SK-N-SH treated with all-trans-retinoic acid at 6 μM for 48 hours (cell line): ENCODE results near the gene SLC33A1.

Source experiments
- ARNTL ChIP-seq: fragments of 450-650 bp; formaldehyde crosslinking; IDR thresholded peaks from 2 replicates; pipeline ENCODE4 v1.5.0; 2020; ENCODE audit warnings: low read depth, mild to moderate bottlenecking, moderate library complexity, borderline replicate concordance
- RARB ChIP-seq: fragments of 250-450 bp; sonication (Bioruptor Pico); IDR thresholded peaks from 2 replicates; pipeline ENCODE4 v1.8.0; 2021; ENCODE audit warnings: mild to moderate bottlenecking, moderate library complexity
- ZC3H10 ChIP-seq: fragments of 250-450 bp; sonication (Bioruptor Pico); IDR thresholded peaks from 2 replicates; pipeline ENCODE4 v1.5.1; 2021; ENCODE audit warnings: mild to moderate bottlenecking, moderate library complexity
- ZFP30 ChIP-seq: fragments of 450-650 bp; formaldehyde crosslinking; IDR thresholded peaks from 2 replicates; pipeline ENCODE4 v1.5.0; 2022; ENCODE audit warnings: mild to moderate bottlenecking, moderate library complexity
- ZNF70 ChIP-seq: fragments of 450-650 bp; formaldehyde crosslinking; IDR thresholded peaks from 2 replicates; pipeline ENCODE4 v1.5.0; 2020; ENCODE audit warnings: mild to moderate bottlenecking, moderate library complexity
- TF ChIP-seq, protein P1 (sequence below): fragments of 250-450 bp; sonication (Bioruptor Pico); IDR thresholded peaks from 2 replicates; pipeline ENCODE4 v1.5.0; 2020; ENCODE audit warnings: mild to moderate bottlenecking, moderate library complexity
- TF ChIP-seq, protein P2 (sequence below): fragments of 250-450 bp; sonication (Bioruptor Pico); IDR thresholded peaks from 2 replicates; pipeline ENCODE4 v1.5.1; 2020; ENCODE audit warnings: low read depth, mild to moderate bottlenecking, moderate library complexity

DNA sequence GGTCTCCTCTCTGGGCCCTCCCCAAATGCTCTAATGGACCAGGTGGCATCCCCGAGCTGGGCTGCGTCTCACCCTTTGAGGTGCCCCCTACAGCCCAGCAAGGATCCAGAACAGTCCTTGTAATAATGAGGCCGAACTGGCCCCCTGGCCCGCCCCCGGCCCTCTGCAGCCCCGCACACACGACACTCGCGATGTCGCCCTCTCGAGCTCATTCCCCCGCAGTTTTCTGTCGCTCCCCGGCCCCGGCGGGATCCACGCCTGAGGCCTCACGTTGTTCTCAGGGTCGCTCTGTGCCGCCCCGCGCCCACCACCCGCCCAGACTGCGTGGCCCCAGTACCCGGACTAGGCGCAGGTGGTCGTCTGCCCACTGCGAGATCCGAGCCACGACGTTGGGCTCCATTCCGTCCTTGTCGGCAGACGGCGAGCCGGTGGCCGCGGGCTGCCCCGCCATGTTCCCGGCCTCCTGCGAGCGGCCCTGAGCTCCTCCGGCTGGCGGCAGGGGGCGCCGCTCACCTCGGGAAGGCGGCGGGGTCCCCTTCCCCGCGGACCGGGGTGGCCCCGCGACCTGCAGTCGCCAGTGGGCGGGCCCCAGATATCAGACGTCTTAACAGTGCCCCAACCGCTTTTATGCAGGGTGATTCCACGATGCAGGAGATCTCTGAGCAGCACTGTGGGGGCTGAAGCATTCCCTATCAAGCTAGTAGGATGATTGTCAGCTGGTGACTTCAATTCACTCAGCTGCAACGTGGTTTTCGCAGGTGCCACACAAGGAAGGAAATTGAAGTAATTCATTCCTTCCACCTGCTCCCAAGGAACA is 48.2 kb downstream of the SLC33A1 start, which contains the start of gene C3orf33:
- TF ChIP-seq, protein P1, sequence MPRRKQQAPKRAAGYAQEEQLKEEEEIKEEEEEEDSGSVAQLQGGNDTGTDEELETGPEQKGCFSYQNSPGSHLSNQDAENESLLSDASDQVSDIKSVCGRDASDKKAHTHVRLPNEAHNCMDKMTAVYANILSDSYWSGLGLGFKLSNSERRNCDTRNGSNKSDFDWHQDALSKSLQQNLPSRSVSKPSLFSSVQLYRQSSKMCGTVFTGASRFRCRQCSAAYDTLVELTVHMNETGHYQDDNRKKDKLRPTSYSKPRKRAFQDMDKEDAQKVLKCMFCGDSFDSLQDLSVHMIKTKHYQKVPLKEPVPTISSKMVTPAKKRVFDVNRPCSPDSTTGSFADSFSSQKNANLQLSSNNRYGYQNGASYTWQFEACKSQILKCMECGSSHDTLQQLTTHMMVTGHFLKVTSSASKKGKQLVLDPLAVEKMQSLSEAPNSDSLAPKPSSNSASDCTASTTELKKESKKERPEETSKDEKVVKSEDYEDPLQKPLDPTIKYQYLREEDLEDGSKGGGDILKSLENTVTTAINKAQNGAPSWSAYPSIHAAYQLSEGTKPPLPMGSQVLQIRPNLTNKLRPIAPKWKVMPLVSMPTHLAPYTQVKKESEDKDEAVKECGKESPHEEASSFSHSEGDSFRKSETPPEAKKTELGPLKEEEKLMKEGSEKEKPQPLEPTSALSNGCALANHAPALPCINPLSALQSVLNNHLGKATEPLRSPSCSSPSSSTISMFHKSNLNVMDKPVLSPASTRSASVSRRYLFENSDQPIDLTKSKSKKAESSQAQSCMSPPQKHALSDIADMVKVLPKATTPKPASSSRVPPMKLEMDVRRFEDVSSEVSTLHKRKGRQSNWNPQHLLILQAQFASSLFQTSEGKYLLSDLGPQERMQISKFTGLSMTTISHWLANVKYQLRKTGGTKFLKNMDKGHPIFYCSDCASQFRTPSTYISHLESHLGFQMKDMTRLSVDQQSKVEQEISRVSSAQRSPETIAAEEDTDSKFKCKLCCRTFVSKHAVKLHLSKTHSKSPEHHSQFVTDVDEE (CRISPR knock-in tag) = 0 out of 2 replicates have a peak, but pooled peaks have one; percentile 21
- TF ChIP-seq ARNTL (CRISPR knock-in tag) (no peak), ZFP30 (CRISPR knock-in tag) (no peak), RARB (CRISPR knock-in tag) (no peak), ZC3H10 (CRISPR knock-in tag) (no peak), ZNF70 (no peak)
- TF ChIP-seq, protein P2, sequence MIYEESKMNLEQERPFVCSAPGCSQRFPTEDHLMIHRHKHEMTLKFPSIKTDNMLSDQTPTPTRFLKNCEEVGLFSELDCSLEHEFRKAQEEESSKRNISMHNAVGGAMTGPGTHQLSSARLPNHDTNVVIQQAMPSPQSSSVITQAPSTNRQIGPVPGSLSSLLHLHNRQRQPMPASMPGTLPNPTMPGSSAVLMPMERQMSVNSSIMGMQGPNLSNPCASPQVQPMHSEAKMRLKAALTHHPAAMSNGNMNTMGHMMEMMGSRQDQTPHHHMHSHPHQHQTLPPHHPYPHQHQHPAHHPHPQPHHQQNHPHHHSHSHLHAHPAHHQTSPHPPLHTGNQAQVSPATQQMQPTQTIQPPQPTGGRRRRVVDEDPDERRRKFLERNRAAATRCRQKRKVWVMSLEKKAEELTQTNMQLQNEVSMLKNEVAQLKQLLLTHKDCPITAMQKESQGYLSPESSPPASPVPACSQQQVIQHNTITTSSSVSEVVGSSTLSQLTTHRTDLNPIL (CRISPR knock-in tag) = no peak
